ENCODE results near the gene C3orf20.

The C3orf20 gene

GRCh38 chr3:14698601-14699244, 23.8 kb downstream of the C3orf20 start:
- no peak for DNase-seq (ENCODE audit: extremely low read depth in 1 of 2, low read depth in 1 of 2)

DNA sequence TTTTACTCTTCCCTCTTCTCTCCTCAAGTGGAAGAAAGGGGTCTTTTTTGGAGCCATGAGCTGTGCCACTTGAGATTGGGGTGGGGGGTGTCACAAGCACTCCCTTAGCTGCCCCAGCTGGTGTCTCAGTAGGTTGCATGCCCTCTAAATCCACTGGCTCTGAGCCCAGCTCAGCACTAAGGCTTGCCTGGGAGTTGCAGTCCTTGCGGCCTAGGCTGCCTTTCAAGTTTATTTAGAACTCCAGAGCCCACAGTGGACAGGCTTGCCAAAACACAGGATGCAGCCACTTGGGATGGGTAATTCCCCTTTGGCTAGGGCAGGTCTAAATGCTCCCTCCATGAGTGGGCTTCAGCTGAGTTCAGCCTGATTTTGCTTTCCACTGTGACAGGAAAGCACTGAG, 24.7 kb downstream of the C3orf20 start:
- DNase-seq (ENCODE audit: extremely low read depth in 1 of 2, low read depth in 1 of 2): no peak

DNA sequence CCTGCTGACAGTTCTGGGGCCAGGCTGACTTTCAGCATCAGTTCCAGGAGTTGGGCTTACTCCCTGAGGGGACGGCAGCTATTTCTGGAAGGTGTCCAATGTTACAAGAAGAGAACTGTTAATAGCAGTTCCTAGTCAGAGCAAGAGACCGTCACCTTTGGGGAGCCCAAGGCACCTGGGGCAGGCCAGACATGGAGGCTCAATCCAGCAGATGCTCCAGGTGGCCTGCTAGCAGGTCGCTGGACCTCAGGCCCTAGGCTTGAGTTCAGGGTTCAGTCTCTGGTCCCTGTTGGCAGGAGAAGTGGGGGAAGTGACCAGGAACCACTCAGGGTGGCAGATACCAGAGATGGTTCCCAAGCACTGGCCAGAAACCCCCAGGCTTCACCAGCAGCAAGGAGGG, 25.9 kb downstream of the C3orf20 start:
- DNase-seq (ENCODE audit: extremely low read depth in 1 of 2, low read depth in 1 of 2): no peak

DNA sequence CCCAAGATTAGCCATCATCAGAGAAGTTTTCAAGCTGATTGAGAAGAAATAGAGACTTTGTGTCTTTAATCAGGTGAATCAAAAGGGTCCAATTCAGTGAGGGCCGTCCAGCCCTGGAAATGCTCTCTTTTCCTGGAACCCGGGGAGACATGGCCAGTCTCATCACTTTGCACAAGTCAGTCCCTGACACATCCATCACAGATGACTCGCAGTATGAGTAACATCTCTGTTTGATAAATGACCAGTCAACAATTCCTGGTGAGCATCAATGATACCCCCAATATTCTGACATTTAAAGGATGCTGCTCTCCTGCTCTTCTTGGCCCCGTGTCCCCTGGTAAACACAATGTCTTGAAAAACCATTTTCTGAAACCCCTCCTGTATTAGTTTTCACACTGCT, 26.7 kb downstream of the C3orf20 start:
- no peak for DNase-seq (ENCODE audit: extremely low read depth in 1 of 2, low read depth in 1 of 2)

DNA sequence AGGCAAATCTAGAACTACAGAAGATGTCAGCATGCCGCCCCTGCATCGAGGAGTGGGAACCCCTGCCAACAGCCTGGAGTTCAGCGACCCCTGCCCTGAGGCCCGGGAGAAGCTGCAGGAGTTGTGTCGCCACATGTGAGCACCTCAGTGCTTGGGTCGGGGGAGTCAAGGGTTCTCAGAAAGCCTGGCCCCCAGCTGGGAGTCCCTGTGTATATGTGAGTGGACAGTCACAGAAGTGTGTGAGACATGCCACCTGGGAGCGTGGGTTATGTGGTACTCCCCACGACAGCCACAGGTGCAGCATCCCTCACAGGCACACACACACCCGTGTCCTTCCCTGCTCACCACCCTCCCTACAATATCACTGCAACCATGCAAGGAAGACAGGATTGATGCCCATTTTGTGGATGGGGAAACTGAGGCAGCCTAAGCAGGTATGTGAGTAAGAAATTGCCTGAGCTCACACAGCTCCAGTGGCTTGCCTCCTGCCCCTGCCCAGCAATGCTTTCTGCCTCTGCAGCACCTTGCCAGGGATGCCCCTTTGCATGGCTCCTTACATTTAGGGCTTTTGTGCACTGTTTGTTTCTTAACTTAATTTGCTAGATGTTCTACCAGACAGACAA, 28.3 kb downstream of the C3orf20 start:
- DNase-seq (ENCODE audit: extremely low read depth in 1 of 2, low read depth in 1 of 2): no peak

DNA sequence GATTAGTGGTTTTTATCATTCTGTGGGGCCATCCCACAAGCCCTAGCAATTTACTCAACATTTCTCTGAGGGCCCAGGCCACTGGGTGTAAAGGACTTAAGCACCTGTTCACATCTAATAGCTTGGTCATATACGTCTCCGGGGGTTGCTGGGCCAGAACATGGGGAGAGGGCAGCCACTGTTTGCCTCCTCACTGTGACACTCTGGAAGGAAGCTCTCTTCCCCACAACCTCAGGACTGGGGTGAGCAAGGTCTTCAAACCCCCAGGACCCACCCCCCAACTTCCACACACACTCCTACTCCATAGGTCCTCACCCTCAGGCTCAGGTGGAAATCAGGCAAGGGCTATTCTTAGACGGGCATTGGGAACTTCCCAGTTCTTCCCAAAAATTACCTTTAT, 28.9 kb downstream of the C3orf20 start:
- no peak for DNase-seq (ENCODE audit: extremely low read depth in 1 of 2, low read depth in 1 of 2)

DNA sequence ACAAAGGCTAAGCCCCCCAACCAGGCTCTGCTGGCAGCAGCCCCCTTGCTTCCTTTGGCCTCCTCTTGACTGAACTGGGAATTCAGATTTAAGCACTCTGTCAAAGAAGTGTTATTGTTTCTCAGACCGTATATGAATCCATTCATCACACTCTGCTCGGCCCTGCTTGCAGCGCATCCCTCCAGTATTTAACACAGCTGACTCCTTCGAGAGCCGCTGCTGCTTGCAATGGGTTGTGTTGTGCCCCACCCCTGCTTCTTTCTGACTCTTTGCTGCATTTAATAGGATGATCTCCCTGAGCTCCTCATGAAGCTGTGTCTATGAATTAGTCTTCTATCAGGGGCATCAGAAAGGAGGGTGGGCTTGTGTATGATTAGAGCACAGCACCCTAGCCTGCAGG, 31.2 kb downstream of the C3orf20 start:
- no peak for DNase-seq (ENCODE audit: extremely low read depth in 1 of 2, low read depth in 1 of 2)

DNA sequence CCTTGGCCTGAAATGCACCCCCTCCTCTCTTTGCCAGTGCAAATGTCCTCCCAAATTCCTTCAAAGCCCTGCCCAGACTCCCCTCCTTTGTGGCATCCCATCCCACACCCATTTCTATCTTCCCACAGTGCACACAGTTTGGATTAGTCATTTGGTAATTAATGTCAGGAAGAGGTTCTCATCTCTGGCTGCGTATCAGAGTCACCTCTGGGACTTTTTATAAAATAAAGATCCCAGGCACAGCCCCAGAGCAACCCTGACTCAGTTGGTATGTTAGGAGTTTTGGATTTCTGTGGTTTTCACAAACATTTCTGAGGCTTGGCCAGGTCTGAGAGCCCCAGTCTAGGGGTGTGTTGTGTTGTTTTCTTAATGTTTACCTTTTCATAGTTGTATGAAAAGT, 41.6 kb downstream of the C3orf20 start:
- no peak for DNase-seq (ENCODE audit: extremely low read depth in 1 of 2, low read depth in 1 of 2)

GRCh38 chr3:14717307-14717706, 42.4 kb downstream of the C3orf20 start:
- DNase-seq (ENCODE audit: extremely low read depth in 1 of 2, low read depth in 1 of 2): no peak

GRCh38 chr3:14718539-14718938, 43.6 kb downstream of the C3orf20 start:
- no peak for DNase-seq (ENCODE audit: extremely low read depth in 1 of 2, low read depth in 1 of 2)

- no peak for DNase-seq (ENCODE audit: extremely low read depth in 1 of 2, low read depth in 1 of 2)
Measured at GRCh38 chr3:14719006-14719405, 44.1 kb downstream of the C3orf20 start.

DNA sequence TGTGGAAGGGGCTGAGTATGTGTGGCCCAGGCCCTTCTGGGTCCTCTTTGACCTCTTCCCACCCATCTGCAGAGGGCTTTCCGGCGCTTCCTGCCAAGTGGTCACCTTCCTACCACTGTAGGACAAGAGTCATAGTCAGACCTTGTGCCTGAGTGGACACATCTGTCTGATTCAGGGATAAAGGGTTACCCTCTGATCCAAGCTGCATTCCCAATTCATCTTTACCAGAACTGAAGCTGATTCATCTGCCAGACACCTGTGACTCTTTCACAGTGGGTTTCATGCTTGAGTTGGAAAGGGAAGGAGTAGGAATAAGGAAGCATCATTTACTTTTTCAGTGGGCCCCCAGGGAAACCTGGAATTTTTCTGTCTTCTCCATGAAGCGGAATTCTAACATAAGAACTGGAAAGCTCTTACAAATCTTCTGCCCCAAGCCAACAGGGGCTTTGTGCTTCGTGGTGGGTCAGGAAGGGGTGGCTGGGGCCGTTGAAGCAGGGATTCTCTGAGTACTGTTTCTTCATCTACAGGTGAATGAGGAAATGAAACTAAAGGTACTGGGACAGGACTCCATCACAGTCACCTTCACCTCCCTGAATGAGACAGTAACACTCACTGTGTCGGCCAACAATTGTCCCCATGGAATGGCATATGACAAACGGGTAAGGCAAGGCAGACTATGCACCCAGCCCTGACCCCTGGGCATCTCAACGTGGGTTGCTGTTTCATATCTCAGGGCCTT, 46.4 kb downstream of the C3orf20 start:
- no peak for DNase-seq (ENCODE audit: extremely low read depth in 1 of 2, low read depth in 1 of 2)

- no peak for DNase-seq (ENCODE audit: extremely low read depth in 1 of 2, low read depth in 1 of 2)
Measured at GRCh38 chr3:14725013-14725412, 50.1 kb downstream of the C3orf20 start.

GRCh38 chr3:14725564-14726440, 50.9 kb downstream of the C3orf20 start:
- no peak for DNase-seq (ENCODE audit: extremely low read depth in 1 of 2, low read depth in 1 of 2)

GRCh38 chr3:14726441-14726780, 51.5 kb downstream of the C3orf20 start:
- no peak for DNase-seq (ENCODE audit: extremely low read depth in 1 of 2, low read depth in 1 of 2)

DNA sequence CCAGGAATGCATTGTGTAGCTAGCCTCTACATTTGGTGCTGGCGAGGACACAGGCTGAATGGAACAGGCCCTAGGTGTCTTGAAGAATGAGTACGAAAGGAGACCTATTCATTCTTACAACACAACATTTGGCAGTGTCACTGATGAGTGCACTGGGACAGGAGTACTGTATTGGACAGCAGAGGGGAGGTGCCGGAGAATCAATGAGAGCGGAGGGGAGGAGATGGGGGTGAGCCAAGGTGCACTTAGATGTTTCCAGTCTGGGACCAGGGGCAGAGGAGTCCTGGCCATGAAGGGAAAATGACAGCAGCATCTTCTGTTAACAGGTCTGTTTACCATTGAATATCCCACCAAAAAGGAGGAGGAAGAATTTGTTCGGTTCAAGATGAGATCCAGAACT, 53.2 kb downstream of the C3orf20 start:
- DNase-seq (ENCODE audit: extremely low read depth in 1 of 2, low read depth in 1 of 2): no peak

GRCh38 chr3:14730703-14731382, 55.9 kb downstream of the C3orf20 start:
- DNase-seq (ENCODE audit: extremely low read depth in 1 of 2, low read depth in 1 of 2): no peak

DNA sequence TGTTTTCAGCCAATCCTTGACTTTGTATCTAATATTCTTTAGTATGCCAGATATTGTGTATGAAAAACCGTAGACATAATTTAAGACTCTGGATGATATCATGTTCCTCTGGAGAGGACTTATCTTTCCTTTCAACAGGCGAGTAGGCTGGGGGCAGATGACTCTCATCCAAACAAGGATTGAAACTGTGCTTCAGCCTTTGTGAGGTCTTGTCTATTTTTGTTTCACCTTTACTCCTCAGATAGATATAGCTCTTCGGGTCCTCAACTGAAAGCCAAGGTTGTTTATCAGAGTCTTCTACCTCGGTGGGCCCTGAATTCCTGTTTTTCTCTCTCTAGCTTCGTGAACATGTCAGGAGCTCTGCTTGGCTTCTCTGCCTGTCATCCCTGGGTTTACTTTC, 66.0 kb downstream of the C3orf20 start:
- no peak for DNase-seq (ENCODE audit: extremely low read depth in 1 of 2, low read depth in 1 of 2)

GRCh38 chr3:14741510-14741909, 66.6 kb downstream of the C3orf20 start:
- no peak for DNase-seq (ENCODE audit: extremely low read depth in 1 of 2, low read depth in 1 of 2)

DNA sequence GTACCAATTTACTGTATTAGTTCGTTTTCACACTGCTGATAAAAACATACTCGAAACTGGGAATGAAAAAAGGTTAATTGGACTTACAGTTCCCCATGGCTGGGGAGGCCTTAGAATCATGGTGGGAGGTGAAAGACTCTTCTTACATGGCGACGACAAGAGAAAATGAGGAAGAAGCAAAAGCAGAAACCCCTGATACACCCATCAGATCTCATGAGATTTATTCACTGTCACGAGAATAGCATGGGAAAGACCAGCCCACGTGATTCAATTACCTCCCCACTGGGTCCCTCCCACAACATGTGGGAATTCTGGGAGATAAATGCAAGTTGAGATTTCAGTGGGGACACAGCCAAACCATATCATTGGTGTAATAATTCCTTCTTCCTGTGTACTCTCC, 69.6 kb downstream of the C3orf20 start:
- no peak for DNase-seq (ENCODE audit: extremely low read depth in 1 of 2, low read depth in 1 of 2)

- DNase-seq (ENCODE audit: extremely low read depth in 1 of 2, low read depth in 1 of 2): no peak
Measured at GRCh38 chr3:14750650-14751049, 75.7 kb downstream of the C3orf20 start.

Measured in activated CD8-positive, alpha-beta memory T cell treated with anti-CD3 and anti-CD28 coated beads for 1 hour (primary cell).